G401.6 (cell line): ENCODE results near the gene EIF5B.
"Not testable (repeated sequence)": the region's sequence is repeated elsewhere in the genome, so short reads cannot be mapped to it uniquely, and the experiment has no call there.

Experiments
- FAIRE-seq: peaks from 2 replicates; lab custom pipeline; 2012; peaks lifted over from hg19 to GRCh38; lab: Jason Lieb, UNC

EIF5B gene

GRCh38 chr2:99337113-99338028 is at the start of gene EIF5B:
Gene EIF5B (plus strand): TSS chr2:99337389. CDS start chr2:99337555, 166 bp downstream.
- FAIRE-seq, result peak; percentile 21

- no peak for FAIRE-seq
These were observed 39.2 kb upstream of the EIF5B start for GRCh38 chr2:99297994-99298393.

GRCh38 chr2:99299580-99299979 is 37.6 kb upstream of the EIF5B start:
- no peak for FAIRE-seq

GRCh38 chr2:99301097-99301496 is 36.1 kb upstream of the EIF5B start, which contains the start of gene LYG1:
Gene LYG1 (minus strand): TSS chr2:99301197. CDS start chr2:99295670, 5,527 bp downstream.
- FAIRE-seq, result not testable (repeated sequence)

GRCh38 chr2:99317161-99317872 is 19.9 kb upstream of the EIF5B start:
- FAIRE-seq, result no peak

GRCh38 chr2:99317873-99318200 is 19.4 kb upstream of the EIF5B start:
- FAIRE-seq, result not testable (repeated sequence)

- FAIRE-seq, result no peak
These were observed 11.8 kb upstream of the EIF5B start for GRCh38 chr2:99325384-99325783.

GRCh38 chr2:99335911-99336803 is 1.0 kb upstream of the EIF5B start, which contains the start of gene TXNDC9:
Gene TXNDC9 (minus strand): TSS chr2:99336333. CDS start chr2:99333210, 3,123 bp downstream.
- peak; percentile 96 for FAIRE-seq

GRCh38 chr2:99336804-99337112 is 431 bp upstream of the EIF5B start:
- FAIRE-seq, result no peak

- FAIRE-seq, result no peak
These were observed 918 bp downstream of the EIF5B start for GRCh38 chr2:99338029-99338585.

GRCh38 chr2:99340669-99341236 is 3.6 kb downstream of the EIF5B start:
- FAIRE-seq, result no peak

GRCh38 chr2:99342536-99342935 is 5.3 kb downstream of the EIF5B start:
- FAIRE-seq, result no peak

GRCh38 chr2:99345446-99345845 is 8.3 kb downstream of the EIF5B start:
- FAIRE-seq, result not testable (repeated sequence)

- FAIRE-seq, result no peak
These were observed 9.0 kb downstream of the EIF5B start for GRCh38 chr2:99346218-99346617.

GRCh38 chr2:99348173-99348572 is 11.0 kb downstream of the EIF5B start:
- no peak for FAIRE-seq

- no peak for FAIRE-seq
These were observed 13.0 kb downstream of the EIF5B start for GRCh38 chr2:99350194-99350593.

- FAIRE-seq, result no peak
These were observed 16.9 kb downstream of the EIF5B start for GRCh38 chr2:99354070-99354469.

- FAIRE-seq, result not testable (repeated sequence)
These were observed 17.6 kb downstream of the EIF5B start for GRCh38 chr2:99354825-99355224.

- FAIRE-seq, result no peak
These were observed 19.7 kb downstream of the EIF5B start for GRCh38 chr2:99356853-99357252.

- FAIRE-seq, result no peak
These were observed 28.5 kb downstream of the EIF5B start for GRCh38 chr2:99365661-99366060.

GRCh38 chr2:99368854-99369253 is 31.7 kb downstream of the EIF5B start:
- not testable (repeated sequence) for FAIRE-seq

- FAIRE-seq, result no peak
These were observed 36.0 kb downstream of the EIF5B start for GRCh38 chr2:99373144-99373543.
